GM21367 (cell line): Measurements from ENCODE around the gene LPAR6.

ENCODE experiments used
- ATAC-seq: cut with Tn5 transposase; IDR thresholded peaks from one replicate; pipeline ENCODE4 v1.9.1; 2021; ENCODE audit not compliant: unreplicated experiment

LPAR6 gene

GRCh38 chr13:48415516-48415915 is 2.6 kb upstream of the LPAR6 start:
- ATAC-seq, result no peak

GRCh38 chr13:48414501-48414900 is 1.6 kb upstream of the LPAR6 start:
- no peak for ATAC-seq

GRCh38 chr13:48411841-48412531 is 927 bp downstream of the LPAR6 start:
- no peak for ATAC-seq

GRCh38 chr13:48411147-48411794 is 1.6 kb downstream of the LPAR6 start:
- ATAC-seq, result no peak

GRCh38 chr13:48410199-48410598 is 2.7 kb downstream of the LPAR6 start:
- no peak for ATAC-seq

- no peak for ATAC-seq
Observed at GRCh38 chr13:48405875-48406274, 7.0 kb downstream of the LPAR6 start.

GRCh38 chr13:48404952-48405351 is 8.0 kb downstream of the LPAR6 start:
- no peak for ATAC-seq

GRCh38 chr13:48403913-48404312 is 9.0 kb downstream of the LPAR6 start:
- ATAC-seq, result no peak

GRCh38 chr13:48403151-48403631 is 9.7 kb downstream of the LPAR6 start:
- no peak for ATAC-seq

GRCh38 chr13:48402325-48402932 is 10.5 kb downstream of the LPAR6 start:
- no peak for ATAC-seq

GRCh38 chr13:48401480-48401879 is 11.4 kb downstream of the LPAR6 start:
- no peak for ATAC-seq

- ATAC-seq, result peak; percentile 40
Observed at GRCh38 chr13:48400850-48401291, 12.0 kb downstream of the LPAR6 start.

GRCh38 chr13:48400090-48400694 is 12.7 kb downstream of the LPAR6 start:
- ATAC-seq, result no peak

- ATAC-seq, result no peak
Observed at GRCh38 chr13:48398450-48399095, 14.3 kb downstream of the LPAR6 start.

GRCh38 chr13:48397744-48398143 is 15.2 kb downstream of the LPAR6 start:
- ATAC-seq, result no peak

- no peak for ATAC-seq
Observed at GRCh38 chr13:48393698-48394085, 19.2 kb downstream of the LPAR6 start.

GRCh38 chr13:48393030-48393697 is 19.7 kb downstream of the LPAR6 start:
- no peak for ATAC-seq

- no peak for ATAC-seq
Observed at GRCh38 chr13:48391257-48391656, 21.7 kb downstream of the LPAR6 start.

- ATAC-seq, result no peak
Observed at GRCh38 chr13:48386816-48387215, 26.1 kb downstream of the LPAR6 start.

GRCh38 chr13:48383384-48383783 is 29.5 kb downstream of the LPAR6 start:
- no peak for ATAC-seq

- ATAC-seq, result no peak
Observed at GRCh38 chr13:48380581-48380980, 32.3 kb downstream of the LPAR6 start.
